ENCODE results near the gene MEIKIN. TPM values are rescaled to one million over a fixed set of nuclear protein-coding genes. Genes with fewer than 3 reads are reported as not detected.

Gene MEIKIN
- total RNA-seq: not detected
- long read RNA-seq: 0 reads

- intact Hi-C loops (cut with micrococcal nuclease): no loop called here
- ATAC-seq (no peak), DNase-seq (peak; percentile 32)
Measured at GRCh38 chr5:131945551-131946168, at the start of gene MEIKIN. Gene MEIKIN, minus strand, starts transcription at chr5:131945663. Its CDS starts 158 bp downstream, at chr5:131945505.

GRCh38 chr5:131994533-131995226 lies 49.2 kb upstream of the MEIKIN start:
- intact Hi-C loops (cut with micrococcal nuclease): no loop called here
- ATAC-seq (no peak), DNase-seq (no peak)

GRCh38 chr5:131994090-131994489 lies 48.6 kb upstream of the MEIKIN start:
- DNase-seq (no peak), ATAC-seq (no peak)
- intact Hi-C loops (cut with micrococcal nuclease): no loop called here

- no peak for ATAC-seq
- DNase-seq: no peak
- intact Hi-C loops (cut with micrococcal nuclease): no loop called here
Measured at GRCh38 chr5:131993676-131994075, 48.2 kb upstream of the MEIKIN start.

GRCh38 chr5:131992370-131992769 lies 46.9 kb upstream of the MEIKIN start:
- no peak for ATAC-seq
- DNase-seq: no peak
- intact Hi-C loops (cut with micrococcal nuclease): no loop called here

GRCh38 chr5:131991593-131992324 lies 46.3 kb upstream of the MEIKIN start:
- no peak for ATAC-seq
- intact Hi-C loops (cut with micrococcal nuclease): no loop called here
- DNase-seq: no peak

- ATAC-seq (no peak), DNase-seq (no peak)
- intact Hi-C loops (cut with micrococcal nuclease): no loop called here
Measured at GRCh38 chr5:131990716-131991115, 45.3 kb upstream of the MEIKIN start.

GRCh38 chr5:131988601-131989000 lies 43.1 kb upstream of the MEIKIN start:
- DNase-seq (no peak), ATAC-seq (no peak)
- intact Hi-C loops (cut with micrococcal nuclease): no loop called here

GRCh38 chr5:131987251-131987650 lies 41.8 kb upstream of the MEIKIN start:
- intact Hi-C loops (cut with micrococcal nuclease): no loop called here
- ATAC-seq (no peak), DNase-seq (no peak)

GRCh38 chr5:131986161-131986912 lies 40.9 kb upstream of the MEIKIN start:
- intact Hi-C loops (cut with micrococcal nuclease): no loop called here
- DNase-seq: no peak
- ATAC-seq: no peak

- DNase-seq (no peak), ATAC-seq (no peak)
- intact Hi-C loops (cut with micrococcal nuclease): no loop called here
Measured at GRCh38 chr5:131984956-131985665, 39.6 kb upstream of the MEIKIN start.

GRCh38 chr5:131983244-131983771 lies 37.8 kb upstream of the MEIKIN start:
- intact Hi-C loops (cut with micrococcal nuclease): no loop called here
- ATAC-seq (peak; percentile 28), DNase-seq (no peak)

GRCh38 chr5:131981516-131981915 lies 36.1 kb upstream of the MEIKIN start:
- no peak for ATAC-seq
- intact Hi-C loops (cut with micrococcal nuclease): no loop called here
- DNase-seq: no peak

GRCh38 chr5:131980696-131981095 lies 35.2 kb upstream of the MEIKIN start:
- ATAC-seq (no peak), DNase-seq (no peak)
- intact Hi-C loops (cut with micrococcal nuclease): no loop called here

GRCh38 chr5:131979816-131980215 lies 34.4 kb upstream of the MEIKIN start:
- intact Hi-C loops (cut with micrococcal nuclease): no loop called here
- DNase-seq (no peak), ATAC-seq (no peak)

- no peak for DNase-seq
- no peak for ATAC-seq
- intact Hi-C loops (cut with micrococcal nuclease): no loop called here
Measured at GRCh38 chr5:131977212-131977604, 31.7 kb upstream of the MEIKIN start.

- no peak for DNase-seq
- ATAC-seq: no peak
- intact Hi-C loops (cut with micrococcal nuclease): no loop called here
Measured at GRCh38 chr5:131976414-131977211, 31.1 kb upstream of the MEIKIN start.

Data from left ventricle myocardium superior (tissue), 1 donor.